GM18498 (cell line): Measurements from ENCODE around the gene ABHD10.
"Not testable (repeated sequence)": the region's sequence is repeated elsewhere in the genome, so short reads cannot be mapped to it uniquely, and the experiment has no call there.

Source experiments
- ATAC-seq: cut with Tn5 transposase; IDR thresholded peaks from one replicate; pipeline ENCODE4 v1.9.1; 2021; ENCODE audit warnings: mild to moderate bottlenecking, moderate library complexity; ENCODE audit not compliant: unreplicated experiment

The ABHD10 gene

DNA sequence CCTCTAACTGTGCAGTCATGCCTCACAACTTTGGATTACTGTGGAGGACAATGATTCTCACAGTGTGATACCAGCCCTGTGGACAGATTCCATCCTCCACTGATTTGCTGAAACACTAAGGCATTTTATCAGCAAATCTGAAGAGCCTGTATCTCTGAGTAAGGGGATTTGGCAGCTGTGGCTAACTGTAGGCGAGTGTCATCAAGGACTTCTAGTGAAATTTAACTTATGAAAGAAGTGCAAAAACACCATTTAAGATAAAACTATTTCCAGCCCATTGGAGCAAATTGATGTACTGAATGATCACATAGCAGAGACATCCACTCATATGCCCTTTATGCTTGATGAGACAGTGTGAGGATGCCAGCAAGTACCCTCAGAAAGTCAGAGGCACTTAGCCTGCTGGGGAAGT lies 41.9 kb downstream of the ABHD10 start:
- no peak for ATAC-seq

DNA sequence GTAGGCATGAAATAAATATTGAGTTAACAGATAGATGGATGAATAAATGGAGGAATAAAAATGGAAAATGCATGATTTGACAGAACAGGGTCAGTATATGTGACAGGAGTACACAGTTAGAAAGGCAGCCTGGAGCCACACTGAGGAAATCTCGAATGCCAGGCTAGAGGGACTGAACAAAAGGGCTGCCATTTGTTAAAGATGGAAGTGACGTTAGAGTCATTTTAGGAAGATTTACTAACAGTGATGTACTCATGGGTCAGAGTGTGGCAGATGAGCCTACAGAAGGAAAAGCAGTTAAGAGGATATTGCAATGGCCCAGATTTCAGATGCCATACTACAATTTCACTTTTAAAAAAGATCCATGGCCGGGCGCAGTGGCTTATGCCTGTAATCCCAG lies 48.3 kb downstream of the ABHD10 start:
- no peak for ATAC-seq

- ATAC-seq = no peak
Measured at GRCh38 chr3:112027826-112028225, 49.0 kb downstream of the ABHD10 start.

- ATAC-seq = no peak
Measured at GRCh38 chr3:112030901-112031300, 52.1 kb downstream of the ABHD10 start.

DNA sequence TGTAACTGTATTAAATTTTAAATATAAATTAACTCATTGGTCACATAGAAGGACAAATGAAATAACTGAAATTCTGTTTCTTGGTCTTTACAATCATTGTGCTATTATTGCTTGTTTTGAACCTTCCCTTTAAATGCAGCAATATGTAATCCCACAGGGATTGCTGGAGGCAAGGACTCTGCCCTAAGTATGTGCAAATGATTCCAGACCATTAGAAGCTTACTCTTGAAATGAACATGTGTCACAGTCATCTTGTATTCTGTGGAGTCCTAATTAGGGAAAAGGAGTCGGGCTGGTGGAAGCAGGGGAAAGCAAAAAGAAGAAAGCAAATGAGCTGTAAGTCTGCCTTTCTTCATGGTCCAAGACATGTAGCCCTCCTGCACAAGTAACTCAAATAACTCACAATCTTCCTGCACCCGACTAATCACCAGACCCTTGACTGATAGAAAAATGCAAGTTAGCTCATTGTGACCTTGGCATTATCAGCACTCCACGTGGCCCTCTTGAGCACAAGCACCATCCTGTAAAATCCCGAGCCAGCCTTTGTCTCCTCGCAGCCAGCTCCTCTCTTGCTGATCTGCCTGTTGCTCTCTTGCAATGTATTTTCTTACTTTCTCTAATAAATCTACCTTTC lies 53.4 kb downstream of the ABHD10 start:
- ATAC-seq = no peak

GRCh38 chr3:112034436-112034835 lies 55.6 kb downstream of the ABHD10 start, which contains the start of gene TMPRSS7:
Gene TMPRSS7 (plus strand): TSS chr3:112034736. CDS start chr3:112034846, 110 bp downstream.
- no peak for ATAC-seq

DNA sequence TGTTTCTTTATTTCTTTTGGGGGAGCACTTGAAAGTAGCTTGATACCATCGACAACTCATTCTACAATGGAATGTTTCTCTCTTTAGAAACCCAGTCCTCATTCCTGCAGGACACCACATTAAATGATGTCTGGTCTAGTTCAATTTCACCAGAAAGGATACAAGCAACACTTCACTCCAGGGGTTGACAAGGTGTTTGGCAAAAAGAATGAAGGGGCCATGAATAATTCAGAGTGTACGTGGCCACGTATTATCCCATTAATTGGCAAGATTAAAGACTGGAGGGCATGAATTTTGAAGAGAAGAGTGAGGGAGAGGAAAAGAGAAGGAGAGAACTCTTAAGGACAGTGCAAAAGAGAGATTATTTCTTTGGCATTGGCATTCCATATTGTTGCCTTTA lies 56.4 kb downstream of the ABHD10 start:
- no peak for ATAC-seq

GRCh38 chr3:112037194-112037593 lies 58.4 kb downstream of the ABHD10 start:
- ATAC-seq = not testable (repeated sequence)

DNA sequence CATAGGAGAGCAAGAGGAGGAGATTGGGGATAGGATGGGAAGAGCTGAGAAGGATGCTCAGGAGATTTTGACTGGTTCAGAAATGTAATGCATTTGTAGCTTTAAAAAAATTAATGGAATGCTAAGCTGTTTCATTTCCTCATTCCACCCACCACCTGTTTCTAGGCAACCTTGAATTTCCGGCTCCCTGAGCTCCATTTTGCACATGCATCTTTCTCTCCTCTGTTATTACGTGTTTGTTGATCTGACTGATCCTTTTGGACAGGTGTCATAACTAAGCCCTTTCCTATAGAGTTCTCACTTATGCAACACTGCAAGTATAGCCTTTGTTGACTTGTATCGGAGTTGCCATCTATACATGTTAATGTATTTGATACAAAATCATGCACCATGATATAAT lies 60.0 kb downstream of the ABHD10 start:
- ATAC-seq = no peak

GRCh38 chr3:112041321-112041720 lies 62.5 kb downstream of the ABHD10 start:
- no peak for ATAC-seq

GRCh38 chr3:112042842-112043280 lies 64.0 kb downstream of the ABHD10 start:
- no peak for ATAC-seq
